Stimulated activated CD8-positive, alpha-beta memory T cell treated with anti-CD3 and anti-CD28 coated beads, Interleukin-4, amount 100 ng/mL, for 4 hours (primary cell): ENCODE data around the gene SLC1A2.

Experiments used
- DNase-seq, 2 donors: peaks; one replicate each; pipeline ENCODE4 v3.0.0-alpha.2; 2020; ENCODE audit warnings: low read depth in 2 of 2, low spot score in 1 of 2

The SLC1A2 gene

DNA sequence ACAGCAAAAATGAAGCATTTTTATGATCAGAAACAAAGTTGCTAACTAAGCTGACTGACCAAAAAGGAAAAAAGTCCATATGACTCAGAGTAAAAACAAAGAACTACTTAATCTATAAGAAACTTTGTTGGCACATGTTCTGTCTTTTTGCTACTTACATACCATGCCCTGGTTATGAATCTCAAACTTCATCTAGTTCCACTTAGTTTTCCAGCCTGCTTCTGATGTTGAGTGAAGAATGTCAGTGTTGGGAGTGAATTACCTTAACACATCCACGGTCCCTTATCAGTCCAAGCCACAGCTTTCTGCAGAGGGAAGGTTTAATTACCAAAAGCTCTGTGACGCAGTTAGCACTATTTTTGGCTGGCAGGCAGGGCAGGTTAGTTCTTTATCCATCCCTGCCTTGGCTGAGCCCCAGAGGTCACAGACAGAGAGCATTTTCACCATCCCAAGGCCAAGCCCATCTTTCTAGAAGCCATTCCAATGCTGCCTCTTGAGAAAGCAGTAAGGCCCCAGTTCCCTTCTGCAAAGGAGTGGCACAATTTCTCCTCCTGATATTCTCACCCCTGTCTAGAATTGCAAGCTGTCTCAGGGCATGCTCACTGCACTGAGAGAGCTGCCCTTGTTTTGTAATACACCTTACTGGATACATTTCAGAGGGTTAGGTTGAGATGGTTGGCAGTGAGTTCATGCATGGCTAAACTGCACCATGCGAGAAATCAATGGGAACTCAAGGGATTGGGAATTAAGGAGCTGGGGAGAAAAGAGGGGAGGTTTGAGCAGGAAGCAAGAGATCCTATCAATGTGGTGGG, 67.1 kb downstream of the SLC1A2 start:
- no peak for DNase-seq

DNA sequence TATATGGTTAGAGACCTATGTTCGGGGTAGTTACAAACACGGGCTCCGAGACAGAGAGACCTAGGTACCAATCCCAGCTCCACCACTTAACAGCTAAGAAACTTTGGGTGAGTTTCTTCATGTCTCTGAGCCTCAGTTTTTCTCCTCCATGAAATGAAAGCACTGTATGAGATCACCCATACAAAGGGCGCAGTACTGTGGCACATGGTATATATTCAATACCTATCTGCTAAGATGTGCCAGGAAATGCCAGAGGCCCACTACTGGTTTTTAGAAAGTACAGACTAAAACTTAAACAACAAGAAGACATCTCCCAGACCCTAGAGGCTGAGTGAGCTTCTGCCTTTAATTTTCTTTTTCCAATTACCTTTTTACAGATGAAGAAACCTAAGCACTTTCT, 69.5 kb downstream of the SLC1A2 start:
- no peak for DNase-seq

DNA sequence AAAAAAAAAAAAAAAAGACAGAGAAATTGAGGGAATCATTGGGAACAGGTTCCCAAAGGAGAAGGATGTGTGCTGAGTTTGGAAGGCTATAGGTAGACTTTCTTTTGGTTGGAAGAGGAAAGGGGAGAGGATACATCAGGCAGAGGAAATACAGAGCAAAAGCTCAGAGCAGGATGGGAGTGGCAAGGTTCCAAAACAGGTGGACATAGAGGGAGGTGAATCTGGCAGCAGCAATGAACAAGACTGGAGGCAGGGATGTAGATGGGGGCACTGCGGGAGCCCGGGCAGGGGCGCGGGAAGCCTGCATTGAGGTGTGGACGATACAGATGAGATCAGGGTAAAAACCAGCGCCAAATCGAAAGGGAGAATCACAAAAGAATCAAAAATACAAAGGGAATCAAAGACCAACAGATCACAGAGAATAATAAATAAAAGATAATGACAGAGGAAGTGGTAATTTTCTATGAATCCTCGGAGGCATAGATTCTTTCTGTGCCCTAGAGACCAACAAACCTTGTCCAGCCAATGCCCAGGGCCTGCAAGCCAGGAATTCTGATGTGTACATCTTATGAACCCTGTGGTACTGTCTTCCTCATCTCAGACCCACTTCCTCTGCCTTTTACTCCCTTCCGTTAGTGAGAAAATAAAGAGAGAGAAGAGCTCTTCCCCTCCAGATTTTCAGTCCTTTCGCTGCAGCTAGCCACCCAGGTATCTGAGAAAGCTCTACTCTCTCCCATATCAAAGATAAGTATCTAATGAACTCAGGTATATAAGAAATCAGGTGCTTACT, 70.3 kb downstream of the SLC1A2 start:
- DNase-seq = no peak

DNA sequence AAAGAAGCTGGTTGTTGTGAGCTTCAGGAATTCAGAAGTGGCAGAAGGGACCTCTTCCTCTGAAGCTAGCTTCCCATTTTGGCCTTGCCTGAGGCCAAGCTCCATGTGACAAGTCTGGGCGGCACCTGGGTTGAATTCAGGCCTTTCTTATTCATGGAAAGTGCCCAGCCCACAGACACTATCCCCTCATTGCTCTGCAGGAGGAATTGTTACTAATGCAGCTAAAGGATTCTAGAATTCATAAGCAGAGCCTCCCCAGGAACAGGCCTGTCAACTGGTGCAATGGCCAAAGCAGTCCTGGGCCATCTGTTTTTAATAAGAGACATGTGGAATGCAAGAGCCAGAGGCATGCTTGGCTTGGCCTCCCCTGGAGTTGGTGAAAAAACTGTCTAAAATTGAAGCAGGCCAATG, 71.4 kb downstream of the SLC1A2 start:
- no peak for DNase-seq

DNA sequence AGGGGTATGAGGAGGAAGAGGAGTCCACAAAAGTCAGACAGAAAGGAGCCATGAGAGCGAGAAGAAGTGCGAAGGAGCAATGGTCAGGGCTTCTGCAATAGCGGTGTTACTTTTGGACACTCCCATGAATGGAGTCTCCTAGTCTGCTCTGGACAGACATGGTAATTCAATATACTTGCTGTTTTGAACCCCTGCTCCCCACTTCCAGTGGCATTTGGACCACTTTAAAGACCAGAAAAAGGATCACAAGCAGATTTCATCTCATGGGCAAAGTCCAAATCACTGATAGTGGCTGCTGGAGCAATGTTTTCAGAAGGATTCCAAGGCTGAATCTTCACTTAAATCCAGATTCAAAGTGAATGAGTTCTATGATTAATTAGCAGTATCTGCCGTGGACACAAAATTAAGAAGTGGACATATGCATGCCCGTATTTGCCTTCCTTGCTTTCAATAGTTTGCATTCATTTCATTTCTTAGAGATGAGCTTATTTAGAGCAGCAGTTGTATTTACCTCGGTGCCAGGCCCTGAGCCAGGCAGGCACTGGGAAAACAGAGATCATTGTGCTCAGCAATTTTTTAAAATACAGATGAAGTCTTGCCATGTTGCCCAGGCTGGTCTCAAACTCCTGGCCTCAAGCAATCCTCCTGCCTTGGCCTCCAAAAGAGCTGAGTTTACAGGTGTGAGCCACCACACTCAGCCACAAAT, 72.0 kb downstream of the SLC1A2 start:
- DNase-seq = no peak

DNA sequence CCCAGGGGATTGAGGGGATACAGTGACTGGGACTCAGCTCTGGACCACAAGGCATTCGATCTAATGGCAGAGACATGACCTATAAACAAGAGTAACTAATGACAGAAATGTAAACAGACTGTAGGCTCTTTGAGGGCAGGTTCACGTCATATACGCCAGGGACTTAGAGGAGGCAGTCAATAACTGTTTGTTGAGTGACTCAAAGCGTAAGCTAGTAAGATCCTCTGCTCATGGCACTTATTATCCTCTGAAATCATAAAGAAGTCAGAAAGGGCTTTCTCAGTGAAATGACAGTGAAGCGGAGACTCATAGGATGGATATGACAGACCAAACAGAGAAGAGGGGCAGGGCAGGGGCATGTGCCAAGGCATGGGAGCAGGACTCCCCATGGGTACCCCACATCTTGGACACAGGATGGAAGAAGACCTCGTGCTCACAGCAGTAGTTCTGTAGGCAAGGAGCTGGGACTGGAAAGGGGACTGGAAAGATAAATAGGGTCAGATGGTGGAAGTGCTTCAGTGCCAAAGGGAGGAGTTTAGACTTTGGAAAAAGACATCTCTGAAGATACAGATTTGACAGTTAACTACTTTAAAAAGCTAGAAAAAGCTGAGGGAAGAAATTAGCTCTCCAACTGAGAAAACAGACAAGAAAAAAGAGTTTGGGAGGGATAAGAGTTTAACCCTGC, 72.7 kb downstream of the SLC1A2 start:
- DNase-seq = no peak

DNA sequence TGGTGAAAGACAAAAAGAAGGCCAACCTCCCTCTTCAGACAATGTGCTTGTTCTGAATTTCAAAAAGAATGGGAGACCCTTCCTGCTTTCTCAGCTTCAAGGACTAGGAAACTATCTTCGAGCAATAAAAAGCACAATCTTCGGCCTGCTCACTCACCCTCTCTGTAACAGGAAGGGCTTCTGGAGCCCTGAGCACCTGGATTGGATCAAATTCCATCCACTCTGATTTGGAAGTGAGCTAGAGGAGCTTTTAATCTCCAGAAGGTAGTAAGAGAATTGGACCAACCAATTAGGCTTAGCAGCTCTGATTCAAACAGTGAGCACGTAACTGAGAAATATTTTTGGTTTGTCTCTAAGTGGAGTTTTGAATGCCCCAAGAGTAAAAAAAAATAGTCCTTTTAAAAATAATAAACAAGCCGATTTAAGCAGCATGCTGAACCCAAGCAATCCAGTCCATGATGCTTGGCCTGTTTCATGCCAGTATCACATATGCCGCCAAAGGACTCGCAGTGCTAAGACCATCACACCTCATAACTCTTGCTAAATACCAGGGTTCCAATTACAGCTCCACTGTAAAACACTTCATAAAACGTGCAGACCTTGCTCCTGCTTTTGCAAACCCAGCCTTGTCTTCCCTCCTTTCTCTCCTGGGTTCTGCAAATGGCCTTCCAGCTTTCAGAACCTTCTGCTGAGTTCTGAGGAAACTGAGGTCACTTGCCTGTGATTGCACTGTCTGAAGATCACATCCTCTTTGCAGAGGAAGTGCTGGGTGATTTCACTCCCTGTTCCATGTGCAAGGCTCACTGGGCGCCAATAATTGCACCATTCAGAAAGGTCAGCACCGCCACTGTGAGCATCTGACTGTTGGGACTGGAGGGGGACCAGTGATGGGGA, 74.4 kb downstream of the SLC1A2 start:
- DNase-seq = no peak

DNA sequence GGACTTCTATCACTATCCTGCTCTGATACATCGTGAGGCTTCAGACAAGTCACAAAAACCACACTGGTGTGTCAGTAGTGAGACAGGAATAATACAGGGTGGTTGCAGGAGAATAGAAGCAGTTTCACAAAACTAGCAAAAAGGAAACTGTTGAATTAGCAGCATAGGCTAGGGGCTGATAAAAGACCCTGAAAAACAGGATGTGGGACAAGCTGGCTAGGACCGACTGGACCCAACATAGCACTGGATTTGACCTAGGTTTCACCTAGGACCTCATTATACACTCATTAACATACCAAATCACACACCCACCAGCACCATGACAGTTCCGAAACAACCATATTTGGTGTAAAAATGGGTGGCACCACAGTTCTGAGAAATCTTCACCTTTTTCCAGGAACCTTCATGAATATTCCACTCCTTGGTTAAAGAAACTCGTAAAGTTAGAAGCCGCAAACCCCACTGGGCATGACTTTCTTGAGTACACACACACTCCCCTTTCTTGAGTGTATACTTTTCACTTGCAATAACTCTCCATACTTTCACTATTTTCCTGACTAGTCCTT, 76.2 kb downstream of the SLC1A2 start:
- DNase-seq = no peak

DNA sequence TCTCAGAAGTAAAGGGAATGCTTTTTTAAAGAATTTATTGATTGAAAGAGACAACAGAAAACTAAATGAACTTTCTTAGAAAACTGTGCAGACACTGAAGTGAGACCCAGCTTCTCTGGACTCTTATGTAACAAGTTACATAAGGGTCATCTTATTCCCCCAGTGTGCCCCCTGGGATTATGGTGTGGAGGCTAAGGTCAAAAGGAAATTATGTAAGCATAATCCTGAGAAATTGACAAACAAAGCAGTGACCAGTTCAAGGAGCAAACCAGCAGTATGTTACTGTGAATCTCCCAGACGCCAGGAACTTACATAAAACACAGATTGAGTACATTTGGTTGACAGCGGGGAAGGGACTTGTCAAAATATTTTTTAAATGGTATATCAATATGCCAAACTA, 78.6 kb downstream of the SLC1A2 start:
- no peak for DNase-seq

DNA sequence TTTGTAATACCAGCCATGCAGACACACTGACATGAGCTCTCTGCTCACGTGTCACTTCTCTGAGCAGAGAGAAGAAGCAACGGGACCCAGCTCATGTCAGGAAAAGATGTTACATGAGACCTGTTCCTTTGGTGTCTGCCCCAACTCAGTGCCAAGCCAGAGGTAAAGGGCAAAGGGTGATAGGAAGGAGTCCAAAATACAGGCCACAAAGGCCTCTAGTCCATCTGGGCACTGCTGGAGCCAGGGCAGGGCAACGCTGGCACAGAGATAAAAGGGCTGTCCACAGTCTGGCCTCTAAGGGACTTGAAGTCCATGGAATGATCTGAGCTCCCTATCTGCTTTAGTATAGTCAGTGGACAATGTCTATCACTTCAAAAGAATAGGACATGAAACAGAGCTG, 79.3 kb downstream of the SLC1A2 start:
- DNase-seq = no peak

DNA sequence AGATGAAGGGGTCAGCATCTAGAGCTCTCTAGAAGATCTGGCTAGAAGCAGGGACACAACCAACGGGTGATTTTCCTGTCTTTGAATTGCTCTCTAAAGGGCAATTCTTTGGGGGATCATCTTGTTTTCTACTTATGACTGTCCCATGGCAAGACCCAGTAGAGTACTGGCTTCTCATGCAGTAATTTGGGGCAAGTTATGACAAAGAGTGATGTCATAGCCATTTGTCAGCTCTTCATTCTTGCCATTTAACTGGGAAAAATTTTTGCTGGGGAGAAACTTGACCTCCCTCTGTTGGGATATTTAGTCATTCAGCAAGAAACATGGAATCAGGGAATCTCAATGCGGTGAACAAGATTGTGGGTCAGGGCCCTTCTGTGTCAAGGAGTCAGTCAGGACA, 80.4 kb downstream of the SLC1A2 start:
- DNase-seq = no peak

DNA sequence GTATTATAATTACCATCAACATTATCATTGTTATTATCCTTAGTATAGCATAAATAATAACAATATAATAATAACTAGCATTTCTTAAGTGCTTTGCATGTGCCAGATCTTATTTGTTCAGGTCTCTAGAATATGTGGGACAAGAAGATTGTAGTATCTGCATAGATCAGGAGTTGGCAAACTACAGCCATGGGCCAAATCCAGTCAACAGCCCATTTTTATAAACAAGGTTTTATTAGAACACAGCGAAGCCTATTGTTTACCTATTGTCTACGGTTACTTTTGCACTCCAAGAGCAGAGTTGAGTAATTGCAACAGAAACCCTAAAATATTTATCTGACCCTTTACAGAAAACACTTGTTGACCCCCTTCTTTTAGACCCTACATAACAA, 81.4 kb downstream of the SLC1A2 start:
- no peak for DNase-seq

DNA sequence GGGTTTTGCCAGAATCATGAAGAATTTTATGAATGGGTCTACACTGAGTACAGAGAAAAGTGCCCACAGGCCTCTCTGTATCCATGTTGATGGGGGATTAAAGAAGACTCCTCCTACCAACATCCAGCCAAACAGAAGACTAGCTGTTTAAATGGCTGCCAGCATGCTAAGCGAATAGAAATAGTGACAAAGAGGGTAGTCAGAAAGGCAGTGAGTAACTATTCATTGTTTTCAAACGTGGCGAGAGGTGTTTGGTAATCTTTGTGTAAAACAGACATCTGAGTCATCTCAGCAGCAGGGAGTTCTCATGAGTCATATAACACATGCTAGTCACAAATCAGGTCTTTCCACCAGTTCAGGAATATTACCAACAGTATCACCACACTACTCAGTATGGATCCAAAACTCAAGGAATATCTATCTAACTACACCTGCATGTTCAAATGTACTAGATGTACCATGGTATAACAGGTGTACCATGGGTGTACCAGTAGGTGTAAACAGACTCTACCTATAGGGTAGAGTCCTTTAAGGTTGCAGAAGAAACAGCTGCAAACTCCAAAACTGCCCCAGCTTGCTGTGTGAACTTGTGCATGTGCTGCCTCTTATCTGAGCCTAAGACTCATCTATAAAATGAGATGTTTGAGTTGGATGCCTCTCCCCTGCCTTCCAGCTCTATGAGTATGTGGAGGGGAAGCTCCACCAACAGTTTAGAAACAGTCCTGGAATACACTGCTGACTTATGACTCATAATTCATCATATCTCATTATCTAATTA, 82.0 kb downstream of the SLC1A2 start:
- no peak for DNase-seq

DNA sequence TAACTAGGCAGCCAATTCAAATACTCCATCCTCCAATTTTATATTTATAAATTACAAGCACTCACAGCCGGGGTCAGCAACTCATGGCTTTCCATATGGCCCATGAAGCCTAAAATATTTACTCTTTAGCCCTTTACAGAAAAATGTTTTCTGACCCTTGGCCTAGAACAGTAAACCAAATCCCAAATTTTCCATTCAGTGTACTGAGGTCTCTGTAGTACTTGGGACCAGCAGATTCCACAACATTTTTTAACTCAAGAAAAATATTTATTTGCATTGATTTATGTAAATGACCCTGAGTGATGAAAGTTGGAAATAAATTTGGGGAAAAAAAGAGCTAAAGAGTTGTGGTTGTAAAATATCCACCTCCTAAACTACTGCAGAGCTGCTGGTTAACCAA, 82.6 kb downstream of the SLC1A2 start:
- no peak for DNase-seq

DNA sequence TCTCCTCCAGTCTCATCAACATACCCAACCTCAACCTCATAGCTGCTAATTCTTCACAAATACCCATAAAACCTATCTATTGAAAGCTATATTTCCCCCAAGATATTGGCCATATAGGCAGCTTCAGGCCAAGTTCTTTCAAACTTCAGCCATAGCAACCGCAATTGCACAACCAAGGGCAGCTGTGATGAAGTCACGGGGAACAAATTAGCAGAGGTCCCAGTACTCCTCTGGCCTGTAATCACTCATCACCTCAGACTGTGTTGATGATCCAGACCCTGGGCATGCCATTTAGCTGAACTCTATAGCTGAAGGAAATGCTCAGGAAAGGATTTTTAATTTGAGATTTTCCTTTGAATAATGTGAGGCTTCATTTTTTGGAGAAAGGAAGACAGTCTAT, 84.1 kb downstream of the SLC1A2 start:
- no peak for DNase-seq

DNA sequence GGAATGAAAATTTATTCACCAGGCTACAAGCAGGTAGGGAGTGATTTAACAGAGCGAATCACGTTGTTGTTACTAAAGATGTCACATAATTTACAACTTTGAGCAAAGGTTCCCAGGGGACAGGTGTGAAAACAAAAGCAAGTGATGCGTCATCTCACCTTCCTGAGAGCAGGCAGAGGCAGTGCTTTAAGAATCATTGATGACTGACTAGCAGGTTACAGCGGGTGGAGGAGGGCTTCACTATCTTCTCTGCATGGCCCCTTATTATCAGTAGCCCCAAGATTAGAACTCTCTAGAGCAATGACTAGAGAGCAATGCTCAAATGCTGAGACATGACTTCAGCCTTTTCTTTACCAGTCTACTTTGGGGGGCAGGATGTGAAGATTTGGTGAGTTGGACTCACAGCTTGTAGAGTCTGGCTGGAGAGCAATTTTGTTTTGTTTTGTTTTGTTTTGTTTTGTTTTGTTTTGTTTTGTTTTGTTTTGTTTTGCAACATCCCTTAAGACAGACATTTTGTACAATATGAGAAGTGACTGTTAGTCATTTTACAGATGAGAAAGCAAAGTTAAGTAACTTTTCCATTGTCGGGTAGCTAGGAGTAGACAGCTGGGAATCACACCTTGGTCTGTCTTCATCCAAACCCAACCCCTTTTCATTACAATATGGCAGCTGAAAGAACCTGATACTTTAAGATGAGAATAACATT, 84.8 kb downstream of the SLC1A2 start:
- DNase-seq = no peak

DNA sequence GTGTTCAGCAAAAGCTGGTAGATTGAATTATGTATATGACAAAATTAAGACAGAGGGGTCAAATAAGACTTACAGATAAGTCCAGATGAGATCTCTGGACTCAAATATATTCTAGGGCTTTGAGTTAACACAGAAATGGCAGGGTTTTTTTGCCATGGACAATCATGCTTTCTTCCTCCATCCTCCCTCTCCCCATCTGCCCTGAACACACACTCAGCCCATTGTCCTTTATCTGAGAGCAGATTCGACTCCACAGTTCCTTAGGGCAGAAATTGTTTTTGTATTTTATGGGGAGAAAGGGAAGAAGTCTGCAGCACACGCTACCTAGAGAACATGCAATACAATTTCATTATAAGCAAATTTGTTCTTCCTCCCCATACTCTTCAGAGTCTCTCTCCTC, 86.8 kb downstream of the SLC1A2 start:
- DNase-seq = no peak

DNA sequence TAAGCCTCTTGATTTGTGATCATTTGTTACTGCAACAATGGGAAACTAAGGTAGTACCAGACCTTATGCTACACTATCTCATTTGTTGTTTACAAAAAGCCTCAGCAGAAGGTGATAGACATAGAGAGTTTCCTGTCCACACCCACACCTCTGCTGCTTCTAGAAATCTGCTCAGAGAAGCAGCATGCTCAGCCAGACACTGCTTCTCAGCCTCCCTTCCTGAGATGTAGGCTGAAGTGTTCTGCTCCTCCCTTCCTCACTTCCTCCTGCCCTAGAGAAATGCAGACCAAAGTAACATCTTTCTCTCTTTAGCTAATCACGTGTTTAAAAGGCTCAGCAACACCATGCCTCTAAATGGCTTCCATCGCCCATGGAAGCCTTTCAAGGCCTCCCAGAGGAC, 88.4 kb downstream of the SLC1A2 start:
- DNase-seq = peak in 1 of 2 donors; percentile 16
